DND-41 (cell line): Measurements from ENCODE around the gene ZPBP2.

Experiments
- ATAC-seq: fragments of 200-7000 bp; cut with Tn5 transposase; 3 replicates; pipeline ENCODE4 v1.9.1; 2021; ENCODE audit warnings: low read depth; ENCODE audit not compliant: insufficient read depth
- DNase-seq: peaks from one replicate; pipeline ENCODE4 v3.0.0-alpha.2; 2020
- H2AFZ ChIP-seq: 2 replicates; pipeline ENCODE4 v1.6.0; 2012; ENCODE audit warnings: low read depth, low read length
- H3K27ac ChIP-seq: 2 replicates; pipeline ENCODE4 v1.5.1; 2012; ENCODE audit warnings: low read length, inconsistent platforms
- H3K27me3 ChIP-seq: fragments of 200-600 bp; sonication (generic); 2 replicates; pipeline ENCODE4 v1.6.0; 2012; ENCODE audit warnings: low read length, mild to moderate bottlenecking, inconsistent platforms; ENCODE audit not compliant: insufficient read depth, poor library complexity
- H3K36me3 ChIP-seq: 2 replicates; pipeline ENCODE4 v1.5.1; 2012; ENCODE audit warnings: low read length, inconsistent platforms; ENCODE audit not compliant: insufficient read depth
- H3K4me1 ChIP-seq: 2 replicates; pipeline ENCODE4 v1.5.1; 2012; ENCODE audit warnings: mild to moderate bottlenecking, low read length; ENCODE audit not compliant: insufficient read depth
- H3K4me2 ChIP-seq: 2 replicates; pipeline ENCODE4 v1.6.0; 2012; ENCODE audit warnings: mild to moderate bottlenecking, moderate library complexity, low read length, inconsistent platforms; ENCODE audit not compliant: insufficient read depth
- H3K4me3 ChIP-seq, 2 experiments: fragments of 200-600 bp in 1 of 2; shearing (Covaris generic) in 1 of 2; 2 replicates each; pipeline ENCODE4 v1.5.1; 2012 to 2016; ENCODE audit warnings: inconsistent platforms in 2 of 2, low read length in 2 of 2, mild to moderate bottlenecking in 2 of 2, low read depth in 1 of 2, moderate library complexity in 1 of 2
- H3K79me2 ChIP-seq: 2 replicates; pipeline ENCODE4 v1.6.0; 2012; ENCODE audit warnings: low read length, inconsistent platforms; ENCODE audit not compliant: insufficient read depth
- H3K9ac ChIP-seq: 2 replicates; pipeline ENCODE4 v1.6.0; 2012; ENCODE audit warnings: low read depth, mild to moderate bottlenecking, inconsistent platforms, low read length, moderate library complexity
- H3K9me3 ChIP-seq: 2 replicates; pipeline ENCODE4 v1.5.1; 2012; ENCODE audit warnings: low read length, moderate library complexity, mild to moderate bottlenecking, inconsistent platforms; ENCODE audit not compliant: insufficient read depth, severe bottlenecking
- H4K20me1 ChIP-seq: 2 replicates; pipeline ENCODE4 v1.6.0; 2012; ENCODE audit warnings: low read length; ENCODE audit not compliant: insufficient read depth
- EZH2 ChIP-seq: IDR thresholded peaks from 3 replicates; pipeline ENCODE4 v1.6.1; 2012; ENCODE audit warnings: borderline replicate concordance, low read depth, mild to moderate bottlenecking, moderate library complexity, low read length, inconsistent platforms; ENCODE audit not compliant: severe bottlenecking
- TF ChIP-seq, protein P1 (sequence below): IDR thresholded peaks from 2 replicates; pipeline ENCODE4 v1.5.1; 2012; ENCODE audit warnings: borderline replicate concordance, low read length, moderate library complexity, mild to moderate bottlenecking; ENCODE audit not compliant: poor library complexity, severe bottlenecking; ENCODE audit errors: extremely low read depth

ZPBP2 gene

DNA sequence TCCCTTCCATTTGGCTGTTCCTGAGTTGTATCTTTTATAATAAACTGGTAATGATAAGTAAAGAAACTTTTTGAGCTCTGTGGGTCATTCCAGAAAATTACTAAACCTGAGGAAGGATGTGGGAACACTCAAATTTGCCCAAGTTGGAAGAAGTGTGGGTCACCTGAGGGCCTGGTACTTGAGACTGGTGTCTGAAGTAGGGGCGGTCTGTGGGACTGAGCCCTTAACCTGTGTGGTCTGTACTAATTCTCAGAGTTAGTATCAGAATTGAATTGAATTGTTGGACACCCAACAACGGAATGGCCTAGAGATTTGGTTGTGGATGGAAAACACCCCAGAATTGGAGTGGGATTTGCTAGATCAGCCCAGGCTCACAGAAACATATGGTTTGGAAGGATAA, 47.0 kb upstream of the ZPBP2 start:
- Histone ChIP-seq H2AFZ (no peak overlapping the region), H3K79me2 (no peaks in the 10 kb centered on the region), H4K20me1 (no peaks in the 10 kb centered on the region), H3K4me3 (no peak overlapping the region), H3K9ac (no peak overlapping the region), H3K4me1 (peaks cover 20% of the 10 kb centered on the region), H3K4me2 (no peak overlapping the region), H3K27me3 (peaks cover 4% of the 10 kb centered on the region), H3K9me3 (peaks cover 20% of the 10 kb centered on the region), H3K36me3 (no peaks in the 10 kb centered on the region), H3K27ac (no peak overlapping the region)
- ATAC-seq (no peak), DNase-seq (no peak)
- TF ChIP-seq, protein P1, sequence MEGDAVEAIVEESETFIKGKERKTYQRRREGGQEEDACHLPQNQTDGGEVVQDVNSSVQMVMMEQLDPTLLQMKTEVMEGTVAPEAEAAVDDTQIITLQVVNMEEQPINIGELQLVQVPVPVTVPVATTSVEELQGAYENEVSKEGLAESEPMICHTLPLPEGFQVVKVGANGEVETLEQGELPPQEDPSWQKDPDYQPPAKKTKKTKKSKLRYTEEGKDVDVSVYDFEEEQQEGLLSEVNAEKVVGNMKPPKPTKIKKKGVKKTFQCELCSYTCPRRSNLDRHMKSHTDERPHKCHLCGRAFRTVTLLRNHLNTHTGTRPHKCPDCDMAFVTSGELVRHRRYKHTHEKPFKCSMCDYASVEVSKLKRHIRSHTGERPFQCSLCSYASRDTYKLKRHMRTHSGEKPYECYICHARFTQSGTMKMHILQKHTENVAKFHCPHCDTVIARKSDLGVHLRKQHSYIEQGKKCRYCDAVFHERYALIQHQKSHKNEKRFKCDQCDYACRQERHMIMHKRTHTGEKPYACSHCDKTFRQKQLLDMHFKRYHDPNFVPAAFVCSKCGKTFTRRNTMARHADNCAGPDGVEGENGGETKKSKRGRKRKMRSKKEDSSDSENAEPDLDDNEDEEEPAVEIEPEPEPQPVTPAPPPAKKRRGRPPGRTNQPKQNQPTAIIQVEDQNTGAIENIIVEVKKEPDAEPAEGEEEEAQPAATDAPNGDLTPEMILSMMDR = no peak
- no peak for TF ChIP-seq EZH2

DNA sequence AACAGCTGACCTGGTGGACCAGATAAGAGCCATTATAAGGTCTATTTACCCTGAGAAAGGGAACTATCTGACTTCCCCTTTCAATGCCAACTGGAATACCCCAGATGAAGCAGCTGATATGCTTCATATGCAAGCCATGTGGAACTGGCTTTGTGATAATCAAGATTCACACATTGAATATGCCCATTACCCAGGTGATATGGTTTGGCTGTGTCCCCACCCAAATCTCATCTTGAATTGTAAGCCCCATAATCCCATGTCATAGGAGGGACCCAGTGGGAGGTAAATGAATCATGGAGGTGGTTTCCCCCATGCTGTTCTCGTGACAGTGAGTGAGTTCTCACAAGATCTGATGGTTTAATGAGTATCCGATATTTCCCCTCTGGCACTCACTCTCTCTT, 46.0 kb upstream of the ZPBP2 start:
- Histone ChIP-seq H3K9ac (no peak overlapping the region), H3K27ac (no peak overlapping the region), H2AFZ (no peak overlapping the region), H3K4me3 (no peak overlapping the region), H3K4me1 (peaks cover 20% of the 10 kb centered on the region), H3K27me3 (peaks cover 4% of the 10 kb centered on the region), H3K36me3 (no peaks in the 10 kb centered on the region), H3K4me2 (no peak overlapping the region), H3K79me2 (no peaks in the 10 kb centered on the region), H4K20me1 (no peaks in the 10 kb centered on the region), H3K9me3 (peaks cover 20% of the 10 kb centered on the region)
- no peak for DNase-seq
- ATAC-seq = no peak
- no peak for TF ChIP-seq EZH2
- TF ChIP-seq, protein P1 = no peak

DNA sequence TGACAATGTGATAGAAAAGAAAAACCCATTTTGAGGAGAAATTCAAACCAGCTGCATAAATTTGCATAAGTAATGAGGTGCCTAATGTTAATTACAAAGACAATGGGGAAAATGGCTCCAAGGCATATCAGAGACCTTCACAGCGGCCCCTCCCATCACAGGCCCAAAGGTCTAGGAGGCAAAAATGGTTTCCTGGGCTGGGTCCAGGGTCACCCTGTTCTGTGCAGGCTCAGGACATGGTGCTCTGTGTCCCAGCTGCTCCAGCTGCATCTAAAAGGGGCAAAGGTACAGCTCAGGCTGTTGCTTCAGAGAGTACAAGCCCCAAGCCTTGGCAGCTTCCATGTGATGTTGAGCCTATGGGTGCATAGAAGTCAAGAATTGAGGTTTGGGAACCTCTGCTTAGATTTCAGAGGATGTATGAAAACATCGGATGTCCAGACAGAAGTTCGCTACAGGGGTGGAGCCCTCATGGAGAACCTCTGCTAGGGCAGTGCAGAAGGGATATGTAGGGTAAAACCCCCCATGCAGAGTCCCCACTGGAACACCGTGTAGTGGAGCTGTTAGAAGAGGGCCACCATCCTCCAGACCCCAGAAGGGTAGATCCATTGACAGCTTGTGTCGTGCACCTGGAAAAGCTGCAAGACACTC, 44.5 kb upstream of the ZPBP2 start:
- DNase-seq = peak; percentile 28

More for the DNA sequence above, 44.5 kb upstream of the ZPBP2 start:
- H3K4me3 ChIP-seq = no peak overlapping the region; a peak in 1 of 4 replicates
- H3K4me2 ChIP-seq = no peak overlapping the region
- H3K4me1 ChIP-seq = peaks cover 17% of the 10 kb centered on the region
- peaks cover 11% of the 10 kb centered on the region for H3K27me3 ChIP-seq
- no peak for ATAC-seq
- TF ChIP-seq, protein P1 = no peak
- TF ChIP-seq EZH2 = no peak
- no peaks in the 10 kb centered on the region for H3K79me2 ChIP-seq
- no peak overlapping the region for H3K9ac ChIP-seq
- H3K9me3 ChIP-seq = peaks cover 20% of the 10 kb centered on the region
- no peaks in the 10 kb centered on the region for H3K36me3 ChIP-seq
- H4K20me1 ChIP-seq = no peaks in the 10 kb centered on the region
- no peak overlapping the region for H3K27ac ChIP-seq
- H2AFZ ChIP-seq = no peak overlapping the region
